Retinal pigment epithelial cell (primary cell): ENCODE data around the gene STRIT1.
"Not testable (repeated sequence)": the region's sequence is repeated elsewhere in the genome, so short reads cannot be mapped to it uniquely, and the experiment has no call there.

Experiments
- DNase-seq: peaks from one replicate; pipeline ENCODE4 v3.0.0-alpha.2; 2010; ENCODE audit warnings: low read depth
- H3K4me3 ChIP-seq: 2 replicates; pipeline ENCODE4 v1.5.1; 2011; ENCODE audit warnings: mild to moderate bottlenecking, low read length, control low read depth, moderate library complexity
- CTCF ChIP-seq: conservative IDR thresholded peaks from 2 replicates; pipeline ENCODE4 v1.5.1; 2011; ENCODE audit warnings: low read depth, low read length, control low read depth, inconsistent platforms

Gene STRIT1

GRCh38 chr3:155271343-155271613 is 22.2 kb downstream of the STRIT1 start:
- TF ChIP-seq CTCF = no peak
- no peak for DNase-seq

GRCh38 chr3:155270485-155271342 is 22.8 kb downstream of the STRIT1 start:
- no peak for DNase-seq
- TF ChIP-seq CTCF = no peak
- no peak overlapping the region for H3K4me3 ChIP-seq

More at GRCh38 chr3:155271343-155271613, 22.2 kb downstream of the STRIT1 start:
- no peak overlapping the region for H3K4me3 ChIP-seq

GRCh38 chr3:155270063-155270462 is 23.4 kb downstream of the STRIT1 start:
- DNase-seq = no peak
- no peak for TF ChIP-seq CTCF
- no peak overlapping the region for H3K4me3 ChIP-seq

GRCh38 chr3:155262855-155263254 is 30.6 kb downstream of the STRIT1 start:
- not testable (repeated sequence) for H3K4me3 ChIP-seq, DNase-seq

- TF ChIP-seq CTCF = no peak
Observed at GRCh38 chr3:155262295-155262694, 31.2 kb downstream of the STRIT1 start.

GRCh38 chr3:155254445-155254844 is 39.0 kb downstream of the STRIT1 start:
- TF ChIP-seq CTCF = no peak
- no peak overlapping the region for H3K4me3 ChIP-seq
- no peak for DNase-seq

More at GRCh38 chr3:155262295-155262694, 31.2 kb downstream of the STRIT1 start:
- no peak for DNase-seq
- no peak overlapping the region for H3K4me3 ChIP-seq

GRCh38 chr3:155252535-155252934 is 40.9 kb downstream of the STRIT1 start:
- TF ChIP-seq CTCF = no peak
- no peak overlapping the region for H3K4me3 ChIP-seq
- no peak for DNase-seq
